Endothelial cell of umbilical vein (primary cell): Measurements from ENCODE around the gene TRIM62. TPM values are rescaled to one million over a fixed set of nuclear protein-coding genes. Genes with fewer than 3 reads are reported as not detected.

ENCODE experiments used
- BruUV-seq: library from RNA; stranded (reverse); fragments of 400-500 nt; replicated peaks from 2 replicates; lab custom pipeline; 2021; lab: Mats Ljungman, UMichigan
- CTCF ChIA-PET: fragments of 300-600, 350-600 bp; sonication (Branson Sonifier 250); formaldehyde crosslinking; loops from one replicate; lab custom pipeline; 2021; ENCODE audit warnings: antibody characterized with exemption, inconsistent platforms; lab: Charles Lee
- POLR2A ChIA-PET: fragments of 300-600, 350-600 bp; sonication (Branson Sonifier 250); formaldehyde crosslinking; loops from one replicate; lab custom pipeline; 2021; ENCODE audit warnings: antibody characterized with exemption, inconsistent platforms; lab: Charles Lee
- DNase-seq: peaks from one replicate; pipeline ENCODE4 v3.0.0-alpha.2; 2011; ENCODE audit warnings: low read depth, low spot score
- FAIRE-seq: peaks from 2 replicates; lab custom pipeline; 2011; peaks lifted over from hg19 to GRCh38; lab: Jason Lieb, UNC
- H2AFZ ChIP-seq: 2 replicates; pipeline ENCODE4 v1.6.0; 2012; ENCODE audit warnings: low read depth, low read length, control low read depth, inconsistent platforms
- H3K27ac ChIP-seq: 2 replicates; pipeline ENCODE4 v1.5.1; 2011; ENCODE audit warnings: low read depth, mild to moderate bottlenecking, control low read depth, low read length, moderate library complexity; ENCODE audit not compliant: insufficient read depth
- H3K27me3 ChIP-seq, 2 experiments: 2 replicates each; pipeline versions ENCODE4 v1.6.0 to v1.6.1; 2011; ENCODE audit warnings: low read length in 2 of 2, mixed read lengths in 1 of 2; ENCODE audit not compliant: control insufficient read depth in 2 of 2, insufficient read depth in 2 of 2
- H3K36me3 ChIP-seq, 2 experiments: 2 replicates in 1 of 2; 3 replicates in 1 of 2; pipeline ENCODE4 v1.5.1; 2011; ENCODE audit warnings: low read length in 2 of 2, mild to moderate bottlenecking in 1 of 2, moderate library complexity in 1 of 2; ENCODE audit not compliant: control insufficient read depth in 2 of 2, insufficient read depth in 2 of 2; ENCODE audit errors: extremely low read depth in 1 of 2
- H3K4me1 ChIP-seq: 3 replicates; pipeline ENCODE4 v1.5.1; 2011; ENCODE audit warnings: mild to moderate bottlenecking, low read length; ENCODE audit not compliant: control insufficient read depth, insufficient read depth; ENCODE audit errors: extremely low read depth
- H3K4me2 ChIP-seq: 2 replicates; pipeline ENCODE4 v1.6.1; 2011; ENCODE audit warnings: low read length, control low read depth, mixed read lengths; ENCODE audit not compliant: insufficient read depth
- H3K4me3 ChIP-seq, 3 experiments: fragments of 200-600 bp in 1 of 3; sonication (generic), shearing (Covaris generic) in 1 of 3; replicated peaks in 1 of 3; 2 replicates each; pipeline ENCODE4 v1.5.1; 2011 to 2016; ENCODE audit warnings: control low read depth in 3 of 3, low read length in 3 of 3, mild to moderate bottlenecking in 2 of 3, inconsistent platforms in 1 of 3, low read depth in 1 of 3, moderate library complexity in 1 of 3; ENCODE audit not compliant: insufficient read depth in 1 of 3
- H3K79me2 ChIP-seq: 2 replicates; pipeline ENCODE4 v1.6.0; 2012; ENCODE audit warnings: low read length, inconsistent platforms; ENCODE audit not compliant: control insufficient read depth, insufficient read depth
- H3K9ac ChIP-seq: replicated peaks from 2 replicates; pipeline ENCODE3; 2011; ENCODE audit warnings: low read length, control low read depth; ENCODE audit not compliant: insufficient read depth; ENCODE audit errors: extremely low read depth
- H3K9me1 ChIP-seq: replicated peaks from 3 replicates; pipeline ENCODE4 v1.6.0; 2011; ENCODE audit warnings: mild to moderate bottlenecking, low read length; ENCODE audit not compliant: control insufficient read depth, insufficient read depth; ENCODE audit errors: extremely low read depth
- H3K9me3 ChIP-seq: replicated peaks from 2 replicates; pipeline ENCODE4 v1.5.1; 2012; ENCODE audit warnings: low read length, inconsistent platforms; ENCODE audit not compliant: control insufficient read depth, insufficient read depth
- H4K20me1 ChIP-seq: replicated peaks from 2 replicates; pipeline ENCODE3; 2011; ENCODE audit warnings: mild to moderate bottlenecking, low read length; ENCODE audit not compliant: control insufficient read depth, insufficient read depth; ENCODE audit errors: extremely low read depth
- EZH2 ChIP-seq: IDR thresholded peaks from 2 replicates; pipeline ENCODE4 v1.6.1; 2012; ENCODE audit warnings: borderline replicate concordance, low read depth, mild to moderate bottlenecking, moderate library complexity, low read length, inconsistent platforms; ENCODE audit not compliant: severe bottlenecking
- FOS ChIP-seq: IDR thresholded peaks from 2 replicates; pipeline ENCODE4 v1.6.1; 2011; ENCODE audit warnings: mild to moderate bottlenecking, low read length, moderate library complexity, borderline replicate concordance; ENCODE audit not compliant: insufficient read depth
- GATA2 ChIP-seq: IDR thresholded peaks from 2 replicates; pipeline ENCODE4 v1.7.0; 2011; ENCODE audit warnings: low read depth, mild to moderate bottlenecking, moderate library complexity, mixed read lengths, low read length; ENCODE audit not compliant: insufficient read length, insufficient read depth
- JUN ChIP-seq: IDR thresholded peaks from 2 replicates; pipeline ENCODE4 v1.6.1; 2011; ENCODE audit warnings: borderline replicate concordance, low read depth; ENCODE audit not compliant: insufficient read length, insufficient read depth
- MAX ChIP-seq: IDR thresholded peaks from 2 replicates; pipeline ENCODE4 v1.6.1; 2011; ENCODE audit not compliant: insufficient read depth, insufficient read length
- MYC ChIP-seq: IDR thresholded peaks from one replicate; pipeline ENCODE4 v1.6.1; 2011; ENCODE audit warnings: mild to moderate bottlenecking, low read depth, low read length
- POLR2A ChIP-seq: IDR thresholded peaks from 2 replicates; pipeline ENCODE4 v1.6.1; 2012; ENCODE audit warnings: low read depth, mild to moderate bottlenecking, control low read depth, low read length
- POLR2AphosphoS5 ChIP-seq: IDR thresholded peaks from 2 replicates; pipeline ENCODE4 v1.6.1; 2012; ENCODE audit warnings: low read depth, mild to moderate bottlenecking, control low read depth, low read length, moderate library complexity; ENCODE audit not compliant: insufficient read depth
- dilution Hi-C: fragments of 300-500 bp; cut with MboI; formaldehyde crosslinking; loops from one replicate; pipeline ENCODE4 v1.15.0; 2019; ENCODE audit warnings: low sequenced_read_pairs; ENCODE audit not compliant: extremely low pct_ligation_motif_present
- intact Hi-C: fragments of 100-400 bp; cut with micrococcal nuclease; formaldehyde crosslinking; loops from one replicate; pipeline ENCODE4 v1.10.0; 2022
- polyA plus RNA-seq, 4 experiments: library from polyadenylated mRNA; depleted of rRNA in 3 of 4; stranded (reverse) in 3 of 4; unstranded in 1 of 4; fragments of >200 nt; gene quantifications; 2 replicates each; pipeline versions ENCODE4 v1.2.1 to v1.2.3, GENCODE V29; 2011 to 2012; ENCODE audit warnings: missing spikeins in 1 of 4
- total RNA-seq: library from RNA; stranded (reverse); gene quantifications from 2 replicates; pipeline ENCODE4 v1.2.3, GENCODE V29; 2021
- TF ChIP-seq, protein P1 (sequence below), 2 donors: IDR thresholded peaks; 1 replicate in 1 of 2; 2 replicates in 1 of 2; pipeline ENCODE4 v1.5.1; 2011; ENCODE audit warnings: low read length in 2 of 2, mild to moderate bottlenecking in 2 of 2, moderate library complexity in 2 of 2, control low read depth in 1 of 2, inconsistent platforms in 1 of 2, low read depth in 1 of 2; ENCODE audit not compliant: insufficient read depth in 1 of 2; ENCODE audit errors: extremely low read depth in 1 of 2

Gene TRIM62
- total and polyA plus RNA-seq, 2 donors (not counting 3 experiments of a cell fraction or from before 2014, with no cell fraction given) = 8.3 to 9.3 TPM

DNA sequence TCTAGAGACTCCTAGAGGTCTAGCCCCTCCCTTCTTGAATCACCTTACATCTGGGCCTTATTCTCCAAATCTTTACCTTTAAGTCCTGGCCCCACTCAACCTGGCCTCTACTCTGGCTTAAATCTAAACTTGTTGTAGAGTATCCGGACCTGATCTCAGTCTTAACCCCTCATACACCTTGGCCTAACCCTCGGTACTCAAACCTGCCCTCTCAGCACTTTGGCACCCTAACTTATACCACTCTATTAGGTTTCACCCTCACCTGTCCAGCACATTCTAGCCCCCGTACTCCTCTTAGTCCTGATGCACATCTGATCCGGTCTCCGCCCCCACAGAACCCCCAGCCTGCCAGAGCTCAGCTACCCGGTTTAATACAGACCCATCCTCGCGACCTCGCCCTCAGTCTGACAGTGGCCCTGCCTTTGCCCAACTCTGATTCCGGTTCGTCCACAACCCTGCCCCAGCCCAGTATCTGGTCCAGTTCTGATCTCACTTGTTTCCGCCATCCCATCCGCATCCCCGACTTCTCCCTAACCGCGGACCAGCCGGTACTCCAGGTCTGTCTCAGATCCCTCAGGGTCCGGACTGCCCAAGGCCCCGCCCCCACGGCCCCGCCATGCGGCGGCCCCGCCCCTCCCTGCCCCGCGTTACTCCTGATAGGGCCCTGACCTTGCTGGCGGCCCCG lies 1.5 kb downstream of the TRIM62 start:
- ChIA-PET CTCF (interaction anchor here (0.6 to 2.2 kb wide), 10 partner anchors 8 to 453 kb away, joined by 3 to 20 read pairs (median 4); no protein-coding TSS in a partner anchor), POLR2A (no interaction called here)
- no peaks in the 10 kb centered on the region for H4K20me1 ChIP-seq
- peak overlapping the region; percentile 41 for H2AFZ ChIP-seq
- no peak for DNase-seq
- peak; percentile 88 for FAIRE-seq
- TF ChIP-seq JUN (no peak), GATA2 (no peak), POLR2A (no peak), MYC (no peak), EZH2 (no peak), FOS (no peak), MAX (no peak), POLR2AphosphoS5 (no peak)
- TF ChIP-seq, protein P1, sequence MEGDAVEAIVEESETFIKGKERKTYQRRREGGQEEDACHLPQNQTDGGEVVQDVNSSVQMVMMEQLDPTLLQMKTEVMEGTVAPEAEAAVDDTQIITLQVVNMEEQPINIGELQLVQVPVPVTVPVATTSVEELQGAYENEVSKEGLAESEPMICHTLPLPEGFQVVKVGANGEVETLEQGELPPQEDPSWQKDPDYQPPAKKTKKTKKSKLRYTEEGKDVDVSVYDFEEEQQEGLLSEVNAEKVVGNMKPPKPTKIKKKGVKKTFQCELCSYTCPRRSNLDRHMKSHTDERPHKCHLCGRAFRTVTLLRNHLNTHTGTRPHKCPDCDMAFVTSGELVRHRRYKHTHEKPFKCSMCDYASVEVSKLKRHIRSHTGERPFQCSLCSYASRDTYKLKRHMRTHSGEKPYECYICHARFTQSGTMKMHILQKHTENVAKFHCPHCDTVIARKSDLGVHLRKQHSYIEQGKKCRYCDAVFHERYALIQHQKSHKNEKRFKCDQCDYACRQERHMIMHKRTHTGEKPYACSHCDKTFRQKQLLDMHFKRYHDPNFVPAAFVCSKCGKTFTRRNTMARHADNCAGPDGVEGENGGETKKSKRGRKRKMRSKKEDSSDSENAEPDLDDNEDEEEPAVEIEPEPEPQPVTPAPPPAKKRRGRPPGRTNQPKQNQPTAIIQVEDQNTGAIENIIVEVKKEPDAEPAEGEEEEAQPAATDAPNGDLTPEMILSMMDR (IDR thresholded peaks at IDR 0.05; ENCODE audit: extremely low read depth in 1 of 2, insufficient read depth in 1 of 2, low read depth in 1 of 2, low read length in 2 of 2) = no peak
- peaks cover 0 to 5% of the 10 kb centered on the region in 2 experiments for H3K36me3 ChIP-seq
- no peak overlapping the region for H3K27ac ChIP-seq
- no peaks in the 10 kb centered on the region for H3K79me2 ChIP-seq
- no peak overlapping the region for H3K9ac ChIP-seq
- peak overlapping the region; percentile 50 for H3K4me2 ChIP-seq
- peak overlapping the region in 2 of 3 experiments; percentile 38 to 44 for H3K4me3 ChIP-seq
- peaks cover 15 to 17% of the 10 kb centered on the region in 2 experiments for H3K27me3 ChIP-seq
- H3K9me1 ChIP-seq = no peaks in the 10 kb centered on the region
- H3K9me3 ChIP-seq = no peaks in the 10 kb centered on the region
- BruUV-seq = no TSS peak
- H3K4me1 ChIP-seq = peaks cover 5% of the 10 kb centered on the region
- intact Hi-C loops = loop anchor here (1.0 to 2.0 kb wide), 3 partner anchors 17 to 250 kb away; partner anchors contain the start of gene PHC2
- dilution Hi-C loops = no loop called here
